Smooth muscle cell (in vitro differentiated cells): ENCODE results near the gene SNCB. TPM values are rescaled to one million over a fixed set of nuclear protein-coding genes. Genes with fewer than 3 reads are reported as not detected.

ENCODE experiments used
- DNase-seq: peaks from one replicate; lab custom pipeline; 2025; ENCODE audit not compliant: unreplicated experiment; lab: John Stamatoyannopoulos, UW
- H2AFZ ChIP-seq: fragments of 200-600 bp; sonication (generic); 2 replicates; pipeline ENCODE4 v1.6.0; 2016; ENCODE audit warnings: antibody characterized with exemption, low read depth, mild to moderate bottlenecking
- H3F3A ChIP-seq: fragments of 200-600 bp; sonication (generic); 2 replicates; pipeline ENCODE4 v1.6.0; 2017; ENCODE audit warnings: antibody characterized with exemption, low read depth
- H3K27ac ChIP-seq: fragments of 200-600 bp; sonication (generic); 2 replicates; pipeline ENCODE4 v1.5.1; 2016; ENCODE audit warnings: low read depth, mild to moderate bottlenecking
- H3K27me3 ChIP-seq: fragments of 200-600 bp; sonication (generic); 2 replicates; pipeline ENCODE4 v1.6.1; 2016; ENCODE audit warnings: low read depth, mild to moderate bottlenecking
- H3K36me3 ChIP-seq: fragments of 200-600 bp; sonication (generic); 2 replicates; pipeline ENCODE4 v1.5.1; 2016; ENCODE audit warnings: low read depth
- H3K4me1 ChIP-seq: fragments of 200-600 bp; sonication (generic); 2 replicates; pipeline ENCODE4 v1.5.1; 2016; ENCODE audit warnings: low read depth
- H3K4me2 ChIP-seq: fragments of 200-600 bp; sonication (generic); 2 replicates; pipeline ENCODE4 v1.6.0; 2016; ENCODE audit warnings: mild to moderate bottlenecking
- H3K4me3 ChIP-seq: fragments of 200-600 bp; sonication (generic); 2 replicates; pipeline ENCODE4 v1.5.1; 2016; ENCODE audit warnings: mild to moderate bottlenecking
- H3K79me2 ChIP-seq: fragments of 200-600 bp; sonication (generic); 2 replicates; pipeline ENCODE4 v1.6.0; 2016; ENCODE audit warnings: low read depth, mild to moderate bottlenecking
- H3K9ac ChIP-seq: fragments of 200-600 bp; sonication (generic); 2 replicates; pipeline ENCODE4 v1.6.0; 2016; ENCODE audit warnings: low read depth
- H3K9me3 ChIP-seq: fragments of 200-600 bp; sonication (generic); replicated peaks from 2 replicates; pipeline ENCODE4 v1.5.1; 2016; ENCODE audit warnings: low read depth
- H4K20me1 ChIP-seq: fragments of 200-600 bp; sonication (generic); 2 replicates; pipeline ENCODE4 v1.6.0; 2016; ENCODE audit warnings: low read depth
- CTCF ChIP-seq: fragments of 200-600 bp; sonication (generic); IDR thresholded peaks from 2 replicates; pipeline ENCODE4 v1.5.1; 2017; ENCODE audit warnings: borderline replicate concordance, mild to moderate bottlenecking, antibody characterized with exemption; ENCODE audit not compliant: insufficient read depth, poor library complexity, severe bottlenecking
- WGBS: methylation state at CpG from one replicate; pipeline ENCODE4 v1.1.7; 2016; ENCODE audit warnings: low lambda C conversion rate; 5-methylcytosine and 5-hydroxymethylcytosine counted together
- polyA plus RNA-seq: library from polyadenylated mRNA; unstranded; fragments of >200 nt; fragmentation: Nextera tagmentation; extraction: Ambion mirVana; gene quantifications from 2 replicates; pipeline ENCODE4 v1.2.1, GENCODE V29; 2016
- total RNA-seq: library from RNA; depleted of rRNA; stranded (reverse); fragments of >200 nt; gene quantifications from 2 replicates; pipeline ENCODE4 v1.2.3, GENCODE V29; 2014

SNCB gene
- total and polyA plus RNA-seq, 2 experiments from 2014 or later = 0.45 to 0.55 TPM

- Histone ChIP-seq H3K9ac (no peak overlapping the region), H3K27me3 (peaks cover 53% of the 10 kb centered on the region), H3K79me2 (no peaks in the 10 kb centered on the region), H3F3A (no peaks in the 10 kb centered on the region), H3K4me3 (no peak overlapping the region), H3K4me1 (peaks cover 6% of the 10 kb centered on the region), H2AFZ (no peak overlapping the region), H3K36me3 (no peaks in the 10 kb centered on the region), H3K9me3 (no peaks in the 10 kb centered on the region), H3K27ac (no peak overlapping the region), H4K20me1 (no peaks in the 10 kb centered on the region), H3K4me2 (no peak overlapping the region)
- WGBS = 82% methylated on average over 7 of the region's 7 CpGs
- no peak for DNase-seq
- TF ChIP-seq CTCF = no peak
These were observed 13.8 kb downstream of the SNCB start for GRCh38 chr5:176616511-176616910.

- 38% methylated on average over 8 of the region's 8 CpGs for WGBS
- Histone ChIP-seq H3K4me1 (peaks cover 6% of the 10 kb centered on the region), H3K36me3 (no peaks in the 10 kb centered on the region), H3K9me3 (no peaks in the 10 kb centered on the region), H3K27ac (no peak overlapping the region), H3K4me3 (no peak overlapping the region), H3K79me2 (no peaks in the 10 kb centered on the region), H3K27me3 (peaks cover 38% of the 10 kb centered on the region), H3F3A (peaks cover 3% of the 10 kb centered on the region), H2AFZ (no peak overlapping the region), H3K9ac (no peak overlapping the region), H3K4me2 (peak overlapping the region; percentile 65), H4K20me1 (no peaks in the 10 kb centered on the region)
- TF ChIP-seq CTCF = no peak
- DNase-seq = no peak
These were observed 15.4 kb downstream of the SNCB start for GRCh38 chr5:176614805-176615478.

- DNase-seq = no peak
- H3F3A ChIP-seq = peaks cover 3% of the 10 kb centered on the region
- no peak overlapping the region for H3K27ac ChIP-seq
- 74% methylated on average over 2 of the region's 2 CpGs for WGBS
- peaks cover 21% of the 10 kb centered on the region for H3K27me3 ChIP-seq
- no peak overlapping the region for H2AFZ ChIP-seq
- no peak overlapping the region for H3K9ac ChIP-seq
- no peak for TF ChIP-seq CTCF
- no peaks in the 10 kb centered on the region for H3K36me3 ChIP-seq
- H3K4me2 ChIP-seq = no peak overlapping the region
- no peaks in the 10 kb centered on the region for H3K79me2 ChIP-seq
- no peaks in the 10 kb centered on the region for H4K20me1 ChIP-seq
- no peaks in the 10 kb centered on the region for H3K9me3 ChIP-seq
- H3K4me3 ChIP-seq = no peak overlapping the region
- H3K4me1 ChIP-seq = no peaks in the 10 kb centered on the region
These were observed 17.5 kb downstream of the SNCB start for GRCh38 chr5:176612855-176613254.

GRCh38 chr5:176612008-176612407 lies 18.3 kb downstream of the SNCB start:
- H2AFZ ChIP-seq = no peak overlapping the region
- no peaks in the 10 kb centered on the region for H3K79me2 ChIP-seq
- no peaks in the 10 kb centered on the region for H4K20me1 ChIP-seq
- no peak for TF ChIP-seq CTCF
- peaks cover 3% of the 10 kb centered on the region for H3F3A ChIP-seq
- peaks cover 12% of the 10 kb centered on the region for H3K27me3 ChIP-seq
- H3K9me3 ChIP-seq = no peaks in the 10 kb centered on the region
- WGBS = 94% methylated on average over 6 of the region's 6 CpGs
- no peak overlapping the region for H3K4me3 ChIP-seq
- H3K4me1 ChIP-seq = no peaks in the 10 kb centered on the region
- H3K36me3 ChIP-seq = no peaks in the 10 kb centered on the region
- H3K9ac ChIP-seq = no peak overlapping the region
- H3K4me2 ChIP-seq = no peak overlapping the region
- H3K27ac ChIP-seq = no peak overlapping the region
- DNase-seq = no peak
